Activated T-cell treated with anti-CD3 and anti-CD28 coated beads, Interleukin-2, amount 50 U/mL, for 4 hours (primary cell): ENCODE results near the gene DHX38. TPM values are rescaled to one million over a fixed set of nuclear protein-coding genes. Genes with fewer than 3 reads are reported as not detected.
"Not testable (repeated sequence)": the region's sequence is repeated elsewhere in the genome, so short reads cannot be mapped to it uniquely, and the experiment has no call there.

Experiments
- ATAC-seq, 2 donors: fragments of 200-7000 bp; cut with Tn5 transposase; one replicate each; pipeline ENCODE4 v1.10.0; 2021
- DNase-seq: peaks from one replicate; pipeline ENCODE4 v3.0.0-alpha.2; 2020
- H3K27me3 Mint-ChIP-seq: one replicate; pipeline ENCODE4 v1.8.0; 2021; ENCODE audit warnings: low read depth, mixed read lengths
- H3K36me3 Mint-ChIP-seq: one replicate; pipeline ENCODE4 v1.8.0; 2022; ENCODE audit warnings: mixed read lengths; ENCODE audit not compliant: insufficient read depth
- H3K4me1 Mint-ChIP-seq: one replicate; pipeline ENCODE4 v1.8.0; 2021; ENCODE audit warnings: low read depth, mixed read lengths
- H3K4me3 Mint-ChIP-seq: one replicate; pipeline ENCODE4 v1.8.0; 2021; ENCODE audit warnings: mild to moderate bottlenecking, moderate library complexity, mixed read lengths
- H3K9me3 Mint-ChIP-seq: one replicate; pipeline ENCODE4 v1.8.0; 2021; ENCODE audit warnings: mixed read lengths
- total RNA-seq, 3 donors: library from RNA; stranded (reverse); gene quantifications; one replicate each; pipeline ENCODE4 v1.2.1, GENCODE V29; 2021

DHX38 gene
- total RNA-seq, 3 donors from 2014 or later: 111 to 128 (median 118) TPM

- no peaks in the 10 kb centered on the region for H3K9me3 Mint-ChIP-seq
- no peak overlapping the region for H3K4me3 Mint-ChIP-seq
- H3K27me3 Mint-ChIP-seq: no peaks in the 10 kb centered on the region
- DNase-seq (no peak), ATAC-seq (no peak)
- peaks cover 6% of the 10 kb centered on the region for H3K36me3 Mint-ChIP-seq
- no peaks in the 10 kb centered on the region for H3K4me1 Mint-ChIP-seq
Measured at GRCh38 chr16:72068930-72069329, 24.7 kb upstream of the DHX38 start.

- Mint-ChIP-seq H3K4me3 (no peak overlapping the region), H3K27me3 (no peaks in the 10 kb centered on the region), H3K9me3 (no peaks in the 10 kb centered on the region), H3K36me3 (peaks cover 8% of the 10 kb centered on the region), H3K4me1 (no peaks in the 10 kb centered on the region)
- ATAC-seq (no peak), DNase-seq (no peak)
Measured at GRCh38 chr16:72072514-72073342, 20.9 kb upstream of the DHX38 start.

- no peaks in the 10 kb centered on the region for H3K9me3 Mint-ChIP-seq
- DNase-seq (no peak), ATAC-seq (no peak)
- H3K27me3 Mint-ChIP-seq: no peaks in the 10 kb centered on the region
- no peak overlapping the region for H3K4me3 Mint-ChIP-seq
- H3K36me3 Mint-ChIP-seq: peaks cover 12% of the 10 kb centered on the region
- no peaks in the 10 kb centered on the region for H3K4me1 Mint-ChIP-seq
Measured at GRCh38 chr16:72073560-72074230, 20.0 kb upstream of the DHX38 start.

GRCh38 chr16:72075067-72075466, 18.6 kb upstream of the DHX38 start:
- peaks cover 12% of the 10 kb centered on the region for H3K36me3 Mint-ChIP-seq
- not testable (repeated sequence) for H3K4me1 Mint-ChIP-seq, ATAC-seq, H3K9me3 Mint-ChIP-seq, H3K27me3 Mint-ChIP-seq, DNase-seq, H3K4me3 Mint-ChIP-seq

- H3K36me3 Mint-ChIP-seq: peaks cover 12% of the 10 kb centered on the region
- H3K9me3 Mint-ChIP-seq, H3K4me1 Mint-ChIP-seq, H3K27me3 Mint-ChIP-seq, ATAC-seq, H3K4me3 Mint-ChIP-seq, DNase-seq: not testable (repeated sequence)
Measured at GRCh38 chr16:72076991-72077706, 16.5 kb upstream of the DHX38 start.

GRCh38 chr16:72083778-72084404, 9.8 kb upstream of the DHX38 start:
- no peak overlapping the region for H3K4me3 Mint-ChIP-seq
- DNase-seq (no peak), ATAC-seq (no peak)
- H3K27me3 Mint-ChIP-seq: no peaks in the 10 kb centered on the region
- H3K36me3 Mint-ChIP-seq: peaks cover 32% of the 10 kb centered on the region
- no peaks in the 10 kb centered on the region for H3K4me1 Mint-ChIP-seq
- H3K9me3 Mint-ChIP-seq: peaks cover 9% of the 10 kb centered on the region

- DNase-seq (no peak), ATAC-seq (no peak)
- H3K27me3 Mint-ChIP-seq: no peaks in the 10 kb centered on the region
- H3K4me1 Mint-ChIP-seq: no peaks in the 10 kb centered on the region
- peaks cover 9% of the 10 kb centered on the region for H3K9me3 Mint-ChIP-seq
- no peak overlapping the region for H3K4me3 Mint-ChIP-seq
- peaks cover 36% of the 10 kb centered on the region for H3K36me3 Mint-ChIP-seq
Measured at GRCh38 chr16:72084445-72084844, 9.2 kb upstream of the DHX38 start.

- Mint-ChIP-seq H3K27me3 (no peaks in the 10 kb centered on the region), H3K36me3 (peaks cover 41% of the 10 kb centered on the region), H3K4me1 (no peaks in the 10 kb centered on the region), H3K4me3 (no peak overlapping the region), H3K9me3 (peaks cover 9% of the 10 kb centered on the region)
- ATAC-seq (no peak), DNase-seq (no peak)
Measured at GRCh38 chr16:72085002-72085401, 8.6 kb upstream of the DHX38 start.

- DNase-seq: no peak
- ATAC-seq: no peak
- no peaks in the 10 kb centered on the region for H3K27me3 Mint-ChIP-seq
- peak overlapping the region; percentile 100 for H3K4me3 Mint-ChIP-seq
- no peaks in the 10 kb centered on the region for H3K9me3 Mint-ChIP-seq
- H3K4me1 Mint-ChIP-seq: peaks cover 42% of the 10 kb centered on the region
- H3K36me3 Mint-ChIP-seq: peaks cover 36% of the 10 kb centered on the region
Measured at GRCh38 chr16:72091217-72091616, 2.4 kb upstream of the DHX38 start.

GRCh38 chr16:72092832-72093447, 707 bp upstream of the DHX38 start:
- H3K4me3 Mint-ChIP-seq: peak overlapping the region; percentile 100
- H3K4me1 Mint-ChIP-seq: peaks cover 47% of the 10 kb centered on the region
- H3K27me3 Mint-ChIP-seq: no peaks in the 10 kb centered on the region
- DNase-seq: no peak
- no peaks in the 10 kb centered on the region for H3K9me3 Mint-ChIP-seq
- peaks cover 46% of the 10 kb centered on the region for H3K36me3 Mint-ChIP-seq
- ATAC-seq: peak; percentile 12 to 18

GRCh38 chr16:72094266-72094610, 591 bp downstream of the DHX38 start:
- Mint-ChIP-seq H3K36me3 (peaks cover 39% of the 10 kb centered on the region), H3K4me1 (peaks cover 47% of the 10 kb centered on the region), H3K27me3 (no peaks in the 10 kb centered on the region), H3K4me3 (peak overlapping the region; percentile 100), H3K9me3 (no peaks in the 10 kb centered on the region)
- ATAC-seq (peak; percentile 29 to 32), DNase-seq (peak; percentile 42)

GRCh38 chr16:72098936-72099335, 5.3 kb downstream of the DHX38 start:
- Mint-ChIP-seq H3K4me1 (peaks cover 25% of the 10 kb centered on the region), H3K9me3 (no peaks in the 10 kb centered on the region), H3K27me3 (no peaks in the 10 kb centered on the region), H3K4me3 (no peak overlapping the region), H3K36me3 (peaks cover 58% of the 10 kb centered on the region)
- ATAC-seq (no peak), DNase-seq (no peak)

- H3K4me1 Mint-ChIP-seq: peaks cover 21% of the 10 kb centered on the region
- DNase-seq (no peak), ATAC-seq (peak; percentile 89 to 91)
- H3K27me3 Mint-ChIP-seq: no peaks in the 10 kb centered on the region
- H3K36me3 Mint-ChIP-seq: peaks cover 63% of the 10 kb centered on the region
- no peaks in the 10 kb centered on the region for H3K9me3 Mint-ChIP-seq
- no peak overlapping the region for H3K4me3 Mint-ChIP-seq
Measured at GRCh38 chr16:72099377-72099818, 5.8 kb downstream of the DHX38 start.

- H3K27me3 Mint-ChIP-seq: no peaks in the 10 kb centered on the region
- peaks cover 70% of the 10 kb centered on the region for H3K36me3 Mint-ChIP-seq
- H3K9me3 Mint-ChIP-seq: no peaks in the 10 kb centered on the region
- DNase-seq: no peak
- no peak for ATAC-seq
- peaks cover 6% of the 10 kb centered on the region for H3K4me1 Mint-ChIP-seq
- no peak overlapping the region for H3K4me3 Mint-ChIP-seq
Measured at GRCh38 chr16:72101195-72101594, 7.5 kb downstream of the DHX38 start.
